Fibroblast of pulmonary artery (primary cell): ENCODE results near the gene CHRNA4.
"Not testable (repeated sequence)": the region's sequence is repeated elsewhere in the genome, so short reads cannot be mapped to it uniquely, and the experiment has no call there.

Experiments
- DNase-seq: peaks from one replicate; pipeline ENCODE4 v3.0.0-alpha.2; 2010; ENCODE audit warnings: low read depth
- H3K4me3 ChIP-seq: replicated peaks from 2 replicates; pipeline ENCODE4 v1.5.1; 2011; ENCODE audit warnings: low read depth, mild to moderate bottlenecking, control low read depth, low read length, moderate library complexity
- TF ChIP-seq, protein P1 (sequence below): IDR thresholded peaks from 2 replicates; pipeline ENCODE4 v1.5.1; 2011; ENCODE audit warnings: mild to moderate bottlenecking, control low read depth, low read length, inconsistent platforms; ENCODE audit errors: missing control alignments

The CHRNA4 gene

DNA sequence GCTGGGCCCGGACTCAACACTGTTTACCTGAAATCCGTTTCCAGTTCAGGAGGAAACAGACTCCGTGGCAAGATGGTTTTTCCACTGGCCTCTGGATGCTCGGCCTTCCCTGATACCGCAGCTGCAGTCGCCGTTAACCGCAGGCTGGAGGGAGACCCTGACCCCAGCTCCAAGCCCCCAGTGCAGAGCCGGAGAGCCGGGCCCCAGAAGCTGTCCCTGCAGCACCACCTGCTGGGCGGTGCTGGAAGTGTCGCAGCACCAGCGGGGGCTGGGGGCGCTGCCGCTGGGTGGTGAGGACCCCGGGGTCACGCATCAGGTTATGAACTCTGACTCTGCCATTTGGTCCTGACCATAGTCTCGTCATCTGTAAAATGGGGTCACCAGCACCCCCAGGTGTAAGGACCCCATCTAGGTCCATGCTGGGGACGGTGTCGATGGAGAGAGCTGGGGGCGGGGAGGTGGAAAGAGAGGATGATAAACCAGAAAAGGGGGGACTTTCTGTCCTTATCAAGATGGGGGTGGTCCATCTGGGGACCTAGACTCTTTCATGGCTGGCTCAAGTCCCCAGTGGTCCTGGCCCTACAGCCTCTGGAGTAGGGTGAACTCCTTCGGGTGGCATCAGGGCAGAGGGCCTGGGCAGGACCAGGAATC is 20.8 kb upstream of the CHRNA4 start:
- DNase-seq: peak; percentile 3
- no peak overlapping the region for H3K4me3 ChIP-seq
- TF ChIP-seq, protein P1, sequence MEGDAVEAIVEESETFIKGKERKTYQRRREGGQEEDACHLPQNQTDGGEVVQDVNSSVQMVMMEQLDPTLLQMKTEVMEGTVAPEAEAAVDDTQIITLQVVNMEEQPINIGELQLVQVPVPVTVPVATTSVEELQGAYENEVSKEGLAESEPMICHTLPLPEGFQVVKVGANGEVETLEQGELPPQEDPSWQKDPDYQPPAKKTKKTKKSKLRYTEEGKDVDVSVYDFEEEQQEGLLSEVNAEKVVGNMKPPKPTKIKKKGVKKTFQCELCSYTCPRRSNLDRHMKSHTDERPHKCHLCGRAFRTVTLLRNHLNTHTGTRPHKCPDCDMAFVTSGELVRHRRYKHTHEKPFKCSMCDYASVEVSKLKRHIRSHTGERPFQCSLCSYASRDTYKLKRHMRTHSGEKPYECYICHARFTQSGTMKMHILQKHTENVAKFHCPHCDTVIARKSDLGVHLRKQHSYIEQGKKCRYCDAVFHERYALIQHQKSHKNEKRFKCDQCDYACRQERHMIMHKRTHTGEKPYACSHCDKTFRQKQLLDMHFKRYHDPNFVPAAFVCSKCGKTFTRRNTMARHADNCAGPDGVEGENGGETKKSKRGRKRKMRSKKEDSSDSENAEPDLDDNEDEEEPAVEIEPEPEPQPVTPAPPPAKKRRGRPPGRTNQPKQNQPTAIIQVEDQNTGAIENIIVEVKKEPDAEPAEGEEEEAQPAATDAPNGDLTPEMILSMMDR: peak; percentile 87

DNA sequence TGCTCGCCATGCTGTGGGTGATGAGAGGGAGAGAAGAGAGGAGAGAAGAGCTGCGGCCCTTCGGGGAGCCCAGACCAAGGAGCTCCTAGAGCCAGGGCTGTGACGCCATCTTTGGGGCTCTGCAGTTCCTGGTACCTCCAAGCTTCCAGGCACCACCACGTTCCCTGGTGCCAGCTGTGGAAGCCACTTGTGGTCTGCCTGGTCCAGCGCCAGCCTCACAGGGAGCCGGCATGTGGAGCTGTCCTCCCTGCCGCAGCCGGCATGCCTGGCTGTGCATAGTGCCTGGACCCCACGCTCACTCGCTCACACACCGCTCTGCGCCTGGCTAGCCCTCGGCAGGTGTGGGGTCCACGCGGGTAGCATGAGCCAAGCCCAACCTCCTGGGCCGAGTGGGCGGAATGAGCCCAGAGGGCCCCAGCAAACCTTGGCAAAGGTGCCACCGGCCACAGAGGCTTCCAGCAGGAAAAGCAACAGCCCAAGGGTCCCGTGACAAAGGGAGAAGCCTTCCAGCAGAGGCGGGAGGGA is 19.3 kb upstream of the CHRNA4 start:
- H3K4me3 ChIP-seq: no peak overlapping the region
- TF ChIP-seq, protein P1: no peak
- no peak for DNase-seq

DNA sequence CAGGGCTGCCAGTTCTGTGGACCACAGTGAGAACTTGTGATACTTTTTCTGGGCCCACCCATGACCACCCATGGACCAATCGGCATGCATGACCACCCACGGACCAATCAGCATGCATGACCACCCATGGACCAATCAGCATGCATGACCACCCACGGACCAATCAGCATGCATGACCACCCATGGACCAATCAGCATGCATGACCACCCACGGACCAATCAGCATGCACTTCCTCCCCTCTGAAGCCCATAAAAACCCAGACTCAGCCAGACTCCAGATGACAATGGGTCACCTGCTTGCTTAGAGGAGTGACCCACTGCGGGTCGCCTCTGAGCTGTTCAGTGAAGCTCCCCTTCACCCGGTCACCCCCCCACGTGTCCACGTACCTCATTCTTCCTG is 18.7 kb upstream of the CHRNA4 start:
- not testable (repeated sequence) for DNase-seq, H3K4me3 ChIP-seq

DNA sequence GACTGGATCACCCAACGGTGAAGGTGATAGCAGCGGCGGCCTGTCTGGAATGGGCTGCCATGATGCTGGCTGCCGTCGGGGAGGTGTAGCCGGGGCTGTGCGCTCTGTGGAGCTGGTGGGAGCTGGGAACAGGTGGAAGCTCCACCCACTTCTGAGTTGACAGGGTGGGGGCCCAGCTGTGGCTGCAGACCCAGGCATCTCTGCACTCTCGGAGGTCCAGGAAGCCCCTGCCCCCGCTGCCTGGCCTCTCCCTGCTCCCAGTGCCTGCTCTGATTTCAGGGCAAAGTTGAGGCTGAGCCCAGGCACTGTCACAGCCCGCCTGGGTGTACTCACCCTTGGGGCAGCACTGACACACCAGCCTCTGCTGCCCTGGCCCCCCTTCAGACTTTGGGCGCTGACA is 18.1 kb upstream of the CHRNA4 start:
- DNase-seq: no peak
- TF ChIP-seq, protein P1: no peak
- no peak overlapping the region for H3K4me3 ChIP-seq

DNA sequence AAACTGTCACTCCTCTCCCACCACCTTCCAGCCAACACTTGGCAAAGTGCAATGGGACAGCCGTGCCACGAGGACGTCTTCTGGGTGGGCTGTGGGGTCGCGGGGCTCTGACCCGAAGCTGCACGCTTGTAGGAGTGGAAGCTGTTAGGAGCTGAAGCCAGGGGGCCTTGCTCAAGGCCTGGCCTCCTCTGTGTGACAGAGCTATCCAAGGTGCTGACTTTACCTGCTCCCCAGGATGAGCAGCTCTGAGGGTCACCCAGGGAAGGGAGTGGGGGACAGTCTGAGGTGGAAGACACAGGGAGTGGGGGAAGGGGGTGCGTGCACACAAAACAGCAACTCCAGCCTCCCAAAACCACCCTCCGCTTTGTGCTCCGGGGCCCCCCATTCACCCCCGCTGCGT is 17.5 kb upstream of the CHRNA4 start:
- TF ChIP-seq, protein P1: no peak
- no peak for DNase-seq
- no peak overlapping the region for H3K4me3 ChIP-seq

DNA sequence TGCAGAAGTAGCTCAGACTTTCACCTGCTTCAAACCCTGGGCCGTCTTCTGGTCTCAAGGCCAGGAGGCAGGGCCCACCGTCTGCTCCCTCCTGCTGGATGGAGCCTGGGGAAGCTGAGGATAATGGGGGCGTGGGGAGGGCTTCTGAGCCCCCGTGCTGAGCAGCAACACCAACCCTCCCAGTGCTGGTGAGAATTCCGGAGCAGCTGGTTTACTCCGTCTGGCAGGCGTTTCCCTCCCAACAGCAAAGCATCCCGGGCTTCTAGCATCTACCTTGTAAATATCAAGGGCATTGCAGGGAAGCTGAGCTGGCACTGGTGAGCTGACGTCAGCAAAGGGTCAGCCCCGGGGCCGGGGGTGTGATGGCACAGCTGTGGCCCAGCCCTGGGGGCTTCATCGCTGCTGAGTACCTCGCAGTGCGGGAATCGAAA is 16.8 kb upstream of the CHRNA4 start:
- TF ChIP-seq, protein P1: no peak
- no peak for DNase-seq
- no peak overlapping the region for H3K4me3 ChIP-seq

DNA sequence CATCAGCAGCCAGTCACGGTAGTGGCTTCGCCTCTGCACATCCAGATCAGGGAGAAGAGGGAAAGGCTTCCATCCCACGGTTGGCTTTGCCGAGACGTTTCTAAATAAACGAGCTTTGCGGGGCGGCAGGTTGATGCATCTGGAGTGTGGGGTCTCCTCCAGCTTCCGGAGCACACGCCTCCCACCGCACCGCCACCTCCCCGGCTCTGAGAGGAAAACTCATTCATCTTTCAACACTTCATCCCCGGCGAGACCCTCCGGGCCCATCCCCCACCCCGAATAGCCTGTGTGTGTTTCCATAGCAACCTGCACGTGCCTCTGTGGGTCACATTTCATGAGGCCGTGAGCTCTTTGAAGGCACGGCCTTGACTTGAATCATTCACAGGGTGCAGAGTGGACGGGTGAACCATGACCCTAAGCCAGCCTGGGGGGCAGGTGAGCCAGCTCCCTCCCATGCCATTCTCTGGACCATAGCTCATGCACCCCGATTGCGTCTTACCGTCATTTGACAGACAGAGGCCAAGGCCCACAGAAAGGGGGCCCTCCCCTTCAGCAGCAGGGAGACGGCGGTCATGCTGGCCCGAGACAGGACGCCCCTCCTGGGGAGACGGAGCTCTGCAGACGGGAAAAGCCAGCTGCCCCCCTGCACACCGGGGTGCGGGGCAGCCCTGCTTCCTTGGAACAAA is 16.2 kb upstream of the CHRNA4 start:
- DNase-seq: no peak
- TF ChIP-seq, protein P1: no peak
- no peak overlapping the region for H3K4me3 ChIP-seq
